Kidney epithelial cell (primary cell): ENCODE results near the gene PRKG2. TPM values are rescaled to one million over a fixed set of nuclear protein-coding genes. Genes with fewer than 3 reads are reported as not detected.

Source experiments
- DNase-seq: peaks from one replicate; pipeline ENCODE4 v3.0.0-alpha.2; 2010; ENCODE audit warnings: low read depth
- H3K27me3 ChIP-seq: 2 replicates; pipeline ENCODE4 v1.6.0; 2011; ENCODE audit warnings: low read length; ENCODE audit not compliant: control insufficient read depth, insufficient read depth
- H3K36me3 ChIP-seq: 2 replicates; pipeline ENCODE4 v1.5.1; 2011; ENCODE audit warnings: low read length; ENCODE audit not compliant: control insufficient read depth, insufficient read depth
- H3K4me3 ChIP-seq: 2 replicates; pipeline ENCODE4 v1.5.1; 2011; ENCODE audit warnings: low read depth, mild to moderate bottlenecking, control low read depth, low read length
- CTCF ChIP-seq: IDR thresholded peaks from 2 replicates; pipeline ENCODE4 v1.5.1; 2011; ENCODE audit warnings: mild to moderate bottlenecking, moderate library complexity, low read length, control low read depth, inconsistent platforms; ENCODE audit not compliant: insufficient read depth, poor library complexity, severe bottlenecking
- total RNA-seq: library from RNA; depleted of rRNA; stranded (reverse); fragments of >200 nt; gene quantifications from 2 replicates; pipeline ENCODE4 v1.2.3, GENCODE V29; 2015

Gene PRKG2
- total RNA-seq, 1 donor from 2014 or later = 2.3 TPM

DNA sequence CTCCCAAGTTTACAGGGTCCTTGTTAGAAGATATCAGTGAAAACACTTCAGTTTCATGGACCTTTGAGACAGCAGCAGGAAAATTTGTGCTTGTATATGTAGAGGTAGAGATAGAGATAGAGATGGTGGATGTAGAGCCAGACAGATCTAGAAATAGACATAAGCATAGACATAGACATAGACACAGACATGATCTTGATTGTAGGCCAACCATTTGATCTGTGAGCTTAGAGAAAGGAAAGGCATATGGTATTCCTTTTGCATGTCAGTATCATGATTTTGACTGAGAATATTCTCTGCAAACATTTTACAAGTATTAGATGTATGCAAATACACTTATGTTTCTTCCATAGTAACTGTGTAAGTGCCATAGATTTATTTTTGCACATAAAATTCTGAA lies 65.0 kb downstream of the PRKG2 start:
- TF ChIP-seq CTCF = no peak
- H3K4me3 ChIP-seq = no peak overlapping the region
- H3K36me3 ChIP-seq = no peaks in the 10 kb centered on the region
- DNase-seq = no peak
- H3K27me3 ChIP-seq = no peaks in the 10 kb centered on the region

- DNase-seq = no peak
- TF ChIP-seq CTCF = no peak
- Histone ChIP-seq H3K36me3 (no peaks in the 10 kb centered on the region), H3K27me3 (no peaks in the 10 kb centered on the region), H3K4me3 (no peak overlapping the region)
Observed at GRCh38 chr4:81148576-81148975, 66.4 kb downstream of the PRKG2 start.

- DNase-seq = no peak
- Histone ChIP-seq H3K4me3 (no peak overlapping the region), H3K36me3 (no peaks in the 10 kb centered on the region), H3K27me3 (no peaks in the 10 kb centered on the region)
- no peak for TF ChIP-seq CTCF
Observed at GRCh38 chr4:81146466-81146865, 68.6 kb downstream of the PRKG2 start.

DNA sequence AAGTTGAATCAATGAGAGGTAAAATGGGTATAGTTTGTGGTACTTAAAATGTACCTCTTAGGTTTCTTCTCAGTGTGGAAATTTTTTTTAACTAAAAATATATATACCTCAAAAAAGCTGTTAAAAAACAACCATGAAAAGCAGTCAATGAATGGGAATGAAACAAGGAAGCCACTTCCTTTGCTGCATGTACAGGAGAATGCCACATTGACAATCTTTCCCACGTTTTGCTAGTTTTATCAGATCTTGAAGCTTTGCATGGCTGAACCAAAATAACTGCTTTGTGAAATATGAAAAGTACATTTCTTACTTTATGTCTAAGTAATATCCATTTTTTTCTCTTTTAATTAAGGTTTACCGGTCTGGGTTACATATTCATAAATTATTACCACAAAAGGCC lies 71.8 kb downstream of the PRKG2 start:
- H3K4me3 ChIP-seq = no peak overlapping the region
- DNase-seq = no peak
- no peaks in the 10 kb centered on the region for H3K27me3 ChIP-seq
- no peak for TF ChIP-seq CTCF
- H3K36me3 ChIP-seq = no peaks in the 10 kb centered on the region

DNA sequence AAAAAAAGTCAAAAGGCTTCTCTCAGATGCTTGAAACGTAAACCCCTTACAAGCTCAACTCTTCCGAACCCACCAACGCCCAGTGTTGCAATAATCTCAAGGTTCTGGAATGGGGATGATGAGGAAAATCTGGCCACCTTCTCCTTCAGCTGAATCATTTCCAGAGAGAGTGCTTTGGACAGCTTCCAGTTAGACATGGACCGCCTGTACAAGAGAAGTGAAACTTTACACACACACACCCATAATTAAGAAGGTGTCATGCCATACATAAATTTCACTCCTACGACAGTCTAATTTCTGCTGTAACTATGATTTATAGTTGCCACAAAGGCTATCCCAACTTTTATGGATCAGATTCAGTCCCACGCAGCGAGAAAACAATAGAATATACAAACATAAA lies 72.3 kb downstream of the PRKG2 start:
- Histone ChIP-seq H3K36me3 (no peaks in the 10 kb centered on the region), H3K4me3 (no peak overlapping the region), H3K27me3 (no peaks in the 10 kb centered on the region)
- no peak for DNase-seq
- no peak for TF ChIP-seq CTCF

DNA sequence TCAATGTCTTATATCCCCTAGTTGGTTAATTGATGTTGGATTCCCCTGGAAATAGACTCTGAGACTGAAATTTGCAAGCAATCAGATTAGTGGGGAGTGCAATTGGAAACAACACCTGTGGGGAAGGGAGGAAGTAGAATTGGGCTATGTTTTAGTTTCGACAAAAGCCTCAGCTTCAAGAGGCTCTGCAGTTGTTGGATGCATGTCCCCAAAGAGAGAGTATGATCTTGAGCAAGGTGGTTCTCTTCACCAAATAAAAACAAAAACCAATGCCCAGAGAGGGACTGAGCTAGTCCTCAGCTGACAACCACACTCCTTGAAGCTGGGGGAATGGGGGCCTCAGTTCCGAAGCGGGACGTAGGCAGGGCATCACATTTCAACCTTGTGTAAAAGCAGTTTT lies 77.1 kb downstream of the PRKG2 start:
- H3K27me3 ChIP-seq = no peaks in the 10 kb centered on the region
- DNase-seq = no peak
- no peaks in the 10 kb centered on the region for H3K36me3 ChIP-seq
- H3K4me3 ChIP-seq = no peak overlapping the region
- TF ChIP-seq CTCF = no peak
